Transverse colon (tissue), 4 donors: ENCODE results near the gene SYT7.

ENCODE experiments used
- CTCF ChIP-seq, 5 experiments: fragments of 200-600 bp in 3 of 5; fragments of 450-650 bp in 2 of 5; sonication (generic) in 3 of 5; IDR thresholded peaks; 1 replicate in 2 of 5; 2 replicates in 3 of 5; pipeline ENCODE4 v1.5.1; 2016 to 2017; ENCODE audit warnings: antibody characterized with exemption in 5 of 5, inconsistent platforms in 3 of 5, mild to moderate bottlenecking in 2 of 5, moderate library complexity in 1 of 5
- EP300 ChIP-seq: sonication (generic); formaldehyde crosslinking; IDR thresholded peaks from one replicate; pipeline ENCODE4 v1.6.1; 2017; ENCODE audit warnings: antibody characterized with exemption, low read depth
- POLR2A ChIP-seq: fragments of 450-650 bp; IDR thresholded peaks from one replicate; pipeline ENCODE4 v1.6.1; 2016; ENCODE audit warnings: antibody characterized with exemption, mild to moderate bottlenecking, moderate library complexity
- POLR2AphosphoS5 ChIP-seq, 3 donors: sonication (generic); formaldehyde crosslinking; IDR thresholded peaks; one replicate each; pipeline ENCODE4 v1.6.1; 2016; ENCODE audit warnings: antibody characterized with exemption in 3 of 3

GRCh38 chr11:61586792-61587430 lies 6.0 kb upstream of the SYT7 start:
- TF ChIP-seq CTCF (IDR thresholded peaks at IDR 0.05), result no peak
- no peak for TF ChIP-seq POLR2AphosphoS5 (IDR thresholded peaks at IDR 0.05)
- no peak for TF ChIP-seq POLR2A
- no peak for TF ChIP-seq EP300
